Adipocyte (in vitro differentiated cells): ENCODE results near the gene HERC2.

ENCODE experiments used
- DNase-seq: peaks from one replicate; pipeline ENCODE4 v3.0.0-alpha.2; 2015; ENCODE audit warnings: low read depth
- H3K27me3 ChIP-seq: replicated peaks from 2 replicates; pipeline ENCODE4 v1.7.0; 2013; ENCODE audit warnings: mild to moderate bottlenecking, low read length, moderate library complexity; ENCODE audit not compliant: control insufficient read depth, insufficient read depth
- H3K36me3 ChIP-seq: 2 replicates; pipeline ENCODE4 v1.7.0; 2013; ENCODE audit warnings: low read length, mild to moderate bottlenecking, moderate library complexity; ENCODE audit not compliant: control insufficient read depth, insufficient read depth, severe bottlenecking
- H3K4me1 ChIP-seq: 2 replicates; pipeline ENCODE4 v1.7.0; 2013; ENCODE audit warnings: mild to moderate bottlenecking, low read length, moderate library complexity; ENCODE audit not compliant: control insufficient read depth, insufficient read depth
- H3K4me3 ChIP-seq: 2 replicates; pipeline ENCODE4 v1.7.0; 2013; ENCODE audit warnings: mild to moderate bottlenecking, low read length, moderate library complexity
- H3K9ac ChIP-seq: 2 replicates; pipeline ENCODE4 v1.7.0; 2013; ENCODE audit warnings: mild to moderate bottlenecking, low read length, moderate library complexity
- H3K9me3 ChIP-seq: 2 replicates; pipeline ENCODE4 v1.7.0; 2013; ENCODE audit warnings: mild to moderate bottlenecking, low read length, moderate library complexity; ENCODE audit not compliant: control insufficient read depth

HERC2 gene

GRCh38 chr15:28273873-28274610, 47.9 kb downstream of the HERC2 start:
- no peak for DNase-seq
- Histone ChIP-seq H3K36me3 (peaks cover 70% of the 10 kb centered on the region), H3K9me3 (no peaks in the 10 kb centered on the region), H3K4me1 (no peaks in the 10 kb centered on the region), H3K27me3 (no peaks in the 10 kb centered on the region), H3K4me3 (no peak overlapping the region), H3K9ac (no peak overlapping the region)

- Histone ChIP-seq H3K4me3 (no peak overlapping the region), H3K4me1 (no peaks in the 10 kb centered on the region), H3K9ac (no peak overlapping the region), H3K9me3 (no peaks in the 10 kb centered on the region), H3K36me3 (peaks cover 71% of the 10 kb centered on the region), H3K27me3 (no peaks in the 10 kb centered on the region)
- DNase-seq = no peak
Observed at GRCh38 chr15:28273468-28273867, 48.5 kb downstream of the HERC2 start.

GRCh38 chr15:28272587-28272986, 49.4 kb downstream of the HERC2 start:
- H3K9ac ChIP-seq = no peak overlapping the region
- H3K9me3 ChIP-seq = no peaks in the 10 kb centered on the region
- no peak for DNase-seq
- no peaks in the 10 kb centered on the region for H3K27me3 ChIP-seq
- H3K36me3 ChIP-seq = peaks cover 75% of the 10 kb centered on the region
- no peak overlapping the region for H3K4me3 ChIP-seq
- no peaks in the 10 kb centered on the region for H3K4me1 ChIP-seq

- Histone ChIP-seq H3K4me3 (no peak overlapping the region), H3K4me1 (no peaks in the 10 kb centered on the region), H3K9me3 (no peaks in the 10 kb centered on the region), H3K36me3 (peaks cover 80% of the 10 kb centered on the region), H3K9ac (no peak overlapping the region), H3K27me3 (no peaks in the 10 kb centered on the region)
- no peak for DNase-seq
Observed at GRCh38 chr15:28271697-28272260, 50.2 kb downstream of the HERC2 start.

GRCh38 chr15:28269097-28269496, 52.9 kb downstream of the HERC2 start:
- Histone ChIP-seq H3K36me3 (peaks cover 93% of the 10 kb centered on the region), H3K4me3 (no peak overlapping the region), H3K27me3 (no peaks in the 10 kb centered on the region), H3K4me1 (no peaks in the 10 kb centered on the region), H3K9me3 (no peaks in the 10 kb centered on the region), H3K9ac (no peak overlapping the region)
- DNase-seq = no peak

- no peaks in the 10 kb centered on the region for H3K4me1 ChIP-seq
Observed at GRCh38 chr15:28267727-28268126, 54.3 kb downstream of the HERC2 start.

GRCh38 chr15:28265334-28266019, 56.5 kb downstream of the HERC2 start:
- H3K36me3 ChIP-seq = peaks cover 83% of the 10 kb centered on the region
- H3K4me1 ChIP-seq = no peaks in the 10 kb centered on the region
- no peak overlapping the region for H3K4me3 ChIP-seq
- no peaks in the 10 kb centered on the region for H3K9me3 ChIP-seq
- H3K27me3 ChIP-seq = no peaks in the 10 kb centered on the region
- no peak overlapping the region for H3K9ac ChIP-seq
- no peak for DNase-seq

More at GRCh38 chr15:28267727-28268126, 54.3 kb downstream of the HERC2 start:
- Histone ChIP-seq H3K36me3 (peaks cover 93% of the 10 kb centered on the region), H3K27me3 (no peaks in the 10 kb centered on the region), H3K9me3 (no peaks in the 10 kb centered on the region), H3K9ac (no peak overlapping the region), H3K4me3 (no peak overlapping the region)
- DNase-seq = no peak

- H3K9ac ChIP-seq = no peak overlapping the region
- no peak for DNase-seq
- H3K27me3 ChIP-seq = no peaks in the 10 kb centered on the region
- H3K9me3 ChIP-seq = no peaks in the 10 kb centered on the region
- H3K36me3 ChIP-seq = peaks cover 73% of the 10 kb centered on the region
- no peak overlapping the region for H3K4me3 ChIP-seq
- H3K4me1 ChIP-seq = no peaks in the 10 kb centered on the region
Observed at GRCh38 chr15:28264166-28264565, 57.8 kb downstream of the HERC2 start.

GRCh38 chr15:28262438-28262837, 59.5 kb downstream of the HERC2 start:
- H3K36me3 ChIP-seq = peaks cover 56% of the 10 kb centered on the region
- no peaks in the 10 kb centered on the region for H3K4me1 ChIP-seq
- no peak overlapping the region for H3K4me3 ChIP-seq
- H3K27me3 ChIP-seq = no peaks in the 10 kb centered on the region
- H3K9me3 ChIP-seq = no peaks in the 10 kb centered on the region
- no peak for DNase-seq
- H3K9ac ChIP-seq = no peak overlapping the region

GRCh38 chr15:28260722-28261121, 61.3 kb downstream of the HERC2 start:
- H3K27me3 ChIP-seq = no peaks in the 10 kb centered on the region
- no peaks in the 10 kb centered on the region for H3K9me3 ChIP-seq
- H3K4me1 ChIP-seq = no peaks in the 10 kb centered on the region
- no peak overlapping the region for H3K9ac ChIP-seq
- H3K36me3 ChIP-seq = peaks cover 48% of the 10 kb centered on the region
- no peak for DNase-seq
- H3K4me3 ChIP-seq = no peak overlapping the region

GRCh38 chr15:28260317-28260716, 61.7 kb downstream of the HERC2 start:
- no peak overlapping the region for H3K9ac ChIP-seq
- no peak for DNase-seq
- H3K9me3 ChIP-seq = no peaks in the 10 kb centered on the region
- peaks cover 48% of the 10 kb centered on the region for H3K36me3 ChIP-seq
- H3K4me3 ChIP-seq = no peak overlapping the region
- no peaks in the 10 kb centered on the region for H3K4me1 ChIP-seq
- no peaks in the 10 kb centered on the region for H3K27me3 ChIP-seq
